ENCODE results near the gene FAM13B. TPM values are rescaled to one million over a fixed set of nuclear protein-coding genes. Genes with fewer than 3 reads are reported as not detected.

Gene FAM13B
- total RNA-seq, 1 experiment from 2014 or later: 23.5 TPM

DNA sequence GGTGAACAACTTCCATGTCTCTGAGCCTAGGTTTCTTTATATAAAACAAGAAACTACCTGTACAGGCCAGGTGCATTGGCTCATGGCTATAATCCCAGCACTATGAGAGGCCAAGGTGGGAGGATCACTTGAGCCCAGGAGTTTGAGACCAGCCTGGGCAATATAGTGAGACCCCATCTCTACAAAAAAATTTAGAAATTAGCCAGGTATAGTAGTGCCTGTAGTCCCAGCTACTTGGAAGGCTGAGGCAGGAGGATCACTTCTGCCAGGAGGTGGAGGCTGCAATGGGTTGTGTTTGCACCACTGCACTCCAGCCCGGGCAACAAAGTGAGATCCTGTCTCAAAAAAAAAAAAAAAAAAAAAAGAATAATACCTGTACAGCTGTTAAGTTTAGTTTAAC lies 11.1 kb downstream of the FAM13B start:
- TF ChIP-seq, protein P1, sequence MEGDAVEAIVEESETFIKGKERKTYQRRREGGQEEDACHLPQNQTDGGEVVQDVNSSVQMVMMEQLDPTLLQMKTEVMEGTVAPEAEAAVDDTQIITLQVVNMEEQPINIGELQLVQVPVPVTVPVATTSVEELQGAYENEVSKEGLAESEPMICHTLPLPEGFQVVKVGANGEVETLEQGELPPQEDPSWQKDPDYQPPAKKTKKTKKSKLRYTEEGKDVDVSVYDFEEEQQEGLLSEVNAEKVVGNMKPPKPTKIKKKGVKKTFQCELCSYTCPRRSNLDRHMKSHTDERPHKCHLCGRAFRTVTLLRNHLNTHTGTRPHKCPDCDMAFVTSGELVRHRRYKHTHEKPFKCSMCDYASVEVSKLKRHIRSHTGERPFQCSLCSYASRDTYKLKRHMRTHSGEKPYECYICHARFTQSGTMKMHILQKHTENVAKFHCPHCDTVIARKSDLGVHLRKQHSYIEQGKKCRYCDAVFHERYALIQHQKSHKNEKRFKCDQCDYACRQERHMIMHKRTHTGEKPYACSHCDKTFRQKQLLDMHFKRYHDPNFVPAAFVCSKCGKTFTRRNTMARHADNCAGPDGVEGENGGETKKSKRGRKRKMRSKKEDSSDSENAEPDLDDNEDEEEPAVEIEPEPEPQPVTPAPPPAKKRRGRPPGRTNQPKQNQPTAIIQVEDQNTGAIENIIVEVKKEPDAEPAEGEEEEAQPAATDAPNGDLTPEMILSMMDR (conservative IDR thresholded peaks at IDR 0.05; ENCODE audit: low read depth, low read length): no peak
- TF ChIP-seq EZH2 (IDR thresholded peaks at IDR 0.05; ENCODE audit: borderline replicate concordance, low read depth, low read length, poor library complexity, severe bottlenecking): no peak
- no peaks in the 10 kb centered on the region for H3K9me3 ChIP-seq (ENCODE audit: low read depth, low read length, poor library complexity, severe bottlenecking)
- no peak overlapping the region for H3K27ac ChIP-seq (ENCODE audit: low read depth, low read length, poor library complexity, severe bottlenecking)
- H3K36me3 ChIP-seq (ENCODE audit: insufficient read depth, low read length, poor library complexity, severe bottlenecking): peaks cover 17% of the 10 kb centered on the region
- no peaks in the 10 kb centered on the region for H3K4me1 ChIP-seq (ENCODE audit: insufficient read depth, low read length, poor library complexity, severe bottlenecking)
- POLR2A ChIA-PET (ENCODE audit: low non-redundant PET): no interaction called here
- no peak for DNase-seq (ENCODE audit: low spot score)
- no TSS peak for BruUV-seq (replicated peaks)
- CTCF ChIA-PET: no interaction called here
- intact Hi-C loops (cut with micrococcal nuclease; ENCODE audit: unreplicated experiment): no loop called here
- no peaks in the 10 kb centered on the region for H3K27me3 ChIP-seq (replicated peaks; ENCODE audit: insufficient read depth, low read depth, low read length, poor library complexity)
- H3K4me3 ChIP-seq (ENCODE audit: low read depth, low read length, poor library complexity, severe bottlenecking): no peak overlapping the region

DNA sequence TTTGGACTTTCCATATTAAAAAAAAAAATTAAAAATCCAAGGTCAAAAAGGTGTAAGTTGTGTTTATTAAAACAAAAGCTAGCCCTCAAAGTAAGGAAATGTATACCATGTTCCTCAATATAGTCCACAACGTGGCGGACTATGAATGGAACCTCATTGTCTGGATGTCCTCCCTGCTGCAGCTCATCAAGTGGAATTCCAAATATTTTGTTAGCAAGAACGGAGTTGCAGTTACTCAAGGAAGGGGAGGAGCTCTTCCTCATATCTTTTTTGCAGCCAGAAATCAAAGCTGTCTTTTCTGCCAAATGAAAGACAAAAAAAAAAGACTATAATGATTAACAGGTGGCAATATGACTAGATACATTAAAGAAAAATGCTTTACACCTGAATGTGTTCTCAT lies 14.0 kb downstream of the FAM13B start:
- TF ChIP-seq, protein P1 (conservative IDR thresholded peaks at IDR 0.05; ENCODE audit: low read depth, low read length): no peak
- no peak for TF ChIP-seq EZH2 (IDR thresholded peaks at IDR 0.05; ENCODE audit: borderline replicate concordance, low read depth, low read length, poor library complexity, severe bottlenecking)
- no peak overlapping the region for H3K27ac ChIP-seq (ENCODE audit: low read depth, low read length, poor library complexity, severe bottlenecking)
- H3K4me1 ChIP-seq (ENCODE audit: insufficient read depth, low read length, poor library complexity, severe bottlenecking): no peaks in the 10 kb centered on the region
- no peak for DNase-seq (ENCODE audit: low spot score)
- CTCF ChIA-PET: no interaction called here
- no peaks in the 10 kb centered on the region for H3K27me3 ChIP-seq (replicated peaks; ENCODE audit: insufficient read depth, low read depth, low read length, poor library complexity)
- intact Hi-C loops (cut with micrococcal nuclease; ENCODE audit: unreplicated experiment): no loop called here
- peaks cover 17% of the 10 kb centered on the region for H3K36me3 ChIP-seq (ENCODE audit: insufficient read depth, low read length, poor library complexity, severe bottlenecking)
- no TSS peak for BruUV-seq (replicated peaks)
- POLR2A ChIA-PET (ENCODE audit: low non-redundant PET): no interaction called here
- H3K9me3 ChIP-seq (ENCODE audit: low read depth, low read length, poor library complexity, severe bottlenecking): no peaks in the 10 kb centered on the region
- H3K4me3 ChIP-seq (ENCODE audit: low read depth, low read length, poor library complexity, severe bottlenecking): no peak overlapping the region

DNA sequence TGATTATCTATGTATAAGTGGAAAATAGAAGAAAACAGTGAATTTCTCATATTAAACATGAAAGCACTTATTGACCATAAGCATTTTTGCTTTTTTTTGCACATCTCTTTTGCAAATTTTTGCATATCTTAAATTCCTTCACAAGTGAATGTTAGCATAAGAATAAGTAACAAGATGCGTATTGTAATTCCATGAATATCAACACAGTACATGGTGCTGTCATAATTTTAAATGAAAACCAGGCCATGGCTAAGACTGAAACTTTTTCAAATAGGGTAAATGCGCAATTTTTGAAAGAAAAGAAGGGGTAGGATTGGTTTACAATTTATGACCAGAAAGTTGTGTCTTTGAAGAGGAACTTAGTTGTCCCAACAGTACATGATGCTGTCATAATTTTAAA lies 17.0 kb downstream of the FAM13B start:
- BruUV-seq (replicated peaks): no TSS peak
- Histone ChIP-seq H3K27me3 (replicated peaks; ENCODE audit: insufficient read depth, low read depth, low read length, poor library complexity) (no peaks in the 10 kb centered on the region), H3K36me3 (ENCODE audit: insufficient read depth, low read length, poor library complexity, severe bottlenecking) (peaks cover 21% of the 10 kb centered on the region), H3K27ac (ENCODE audit: low read depth, low read length, poor library complexity, severe bottlenecking) (no peak overlapping the region), H3K4me1 (ENCODE audit: insufficient read depth, low read length, poor library complexity, severe bottlenecking) (no peaks in the 10 kb centered on the region), H3K9me3 (ENCODE audit: low read depth, low read length, poor library complexity, severe bottlenecking) (no peaks in the 10 kb centered on the region), H3K4me3 (ENCODE audit: low read depth, low read length, poor library complexity, severe bottlenecking) (no peak overlapping the region)
- intact Hi-C loops (cut with micrococcal nuclease; ENCODE audit: unreplicated experiment): no loop called here
- ChIA-PET POLR2A (ENCODE audit: low non-redundant PET) (no interaction called here), CTCF (no interaction called here)
- no peak for TF ChIP-seq EZH2 (IDR thresholded peaks at IDR 0.05; ENCODE audit: borderline replicate concordance, low read depth, low read length, poor library complexity, severe bottlenecking)
- TF ChIP-seq, protein P1 (conservative IDR thresholded peaks at IDR 0.05; ENCODE audit: low read depth, low read length): no peak
- DNase-seq (ENCODE audit: low spot score): no peak

Measured in A673 (cell line).